ENCODE measurements around the gene SRC. TPM values are rescaled to one million over a fixed set of nuclear protein-coding genes. Genes with fewer than 3 reads are reported as not detected.

The SRC gene
- total RNA-seq, 1 experiment from 2014 or later: 42.3 TPM

DNA sequence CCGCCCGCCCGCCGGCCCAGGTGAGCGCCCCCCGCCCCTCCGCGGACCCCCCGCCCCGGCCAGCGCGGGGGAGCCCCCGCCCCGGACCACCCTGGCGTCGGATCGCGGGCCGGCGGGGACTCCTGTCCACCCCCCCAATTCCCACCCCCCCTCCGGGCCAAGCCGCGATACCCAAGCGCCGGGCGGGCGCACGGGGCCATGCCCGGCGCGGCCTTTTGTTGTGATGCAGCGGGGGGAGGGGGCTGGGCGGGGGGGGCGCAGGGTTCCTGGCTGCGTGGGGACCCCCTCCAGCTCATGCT, 245 bp downstream of the SRC start:
- BruUV-seq (replicated peaks): no TSS peak
- Histone ChIP-seq H3K4me2 (ENCODE audit: low read length) (peak overlapping the region; percentile 93), H3K36me3 (ENCODE audit: control insufficient read depth in 1 of 2, insufficient read depth in 2 of 2, low read length in 2 of 2) (peaks cover 0 to 3% of the 10 kb centered on the region in 2 experiments; a peak in 1 of 4 replicates), H3K79me2 (ENCODE audit: insufficient read depth, low read length) (peaks cover 55% of the 10 kb centered on the region), H3K27ac (ENCODE audit: low read depth, low read length) (no peak overlapping the region; the same call in 1 of the 2 replicates), H3K9ac (ENCODE audit: low read length) (peak overlapping the region; percentile 71), H3K4me1 (ENCODE audit: control insufficient read depth in 1 of 2, insufficient read depth in 2 of 2, low read length in 2 of 2) (peaks cover 28 to 57% of the 10 kb centered on the region in 2 experiments), H3K27me3 (ENCODE audit: insufficient read depth, low read length) (no peaks in the 10 kb centered on the region), H3K9me2 (ENCODE audit: insufficient read depth) (no peaks in the 10 kb centered on the region), H4K20me1 (ENCODE audit: insufficient read depth) (no peaks in the 10 kb centered on the region), H2AFZ (ENCODE audit: low read depth, low read length, poor library complexity, severe bottlenecking) (no peak overlapping the region), H3K4me3 (replicated peaks in 1 of 2; ENCODE audit: low read depth in 1 of 2, low read length in 2 of 2) (peak overlapping the region; percentile 59 to 70), H3K9me3 (ENCODE audit: control insufficient read depth in 1 of 2, insufficient read depth in 1 of 2, low read depth in 1 of 2, low read length in 2 of 2) (no peaks in the 10 kb centered on the region)
- DNase-seq (ENCODE audit: low read depth, low spot score): no peak
- CTCF ChIA-PET: no interaction called here
- peak; percentile 40 for ATAC-seq
- POLR2A ChIA-PET: interaction anchor here (1.9 to 2.0 kb wide), 2 partner anchors 33 to 57 kb away, joined by 6 to 7 read pairs; partner anchors contain the start of gene MANBAL
- TF ChIP-seq FOSL1 (IDR thresholded peaks at IDR 0.05; ENCODE audit: low read depth): no peak
- TF ChIP-seq ZFX (IDR thresholded peaks at IDR 0.05): peak; percentile 64
- intact Hi-C loops (cut with micrococcal nuclease): no loop called here
- RAD21 ChIA-PET (ENCODE audit: low non-redundant PET in 1 of 2, low total read pairs in 2 of 2, uncharacterized antibody in 2 of 2, unreplicated experiment in 2 of 2): interaction anchor here in 1 of 2 experiments (0.6 kb wide), 1 partner anchor 122 kb away, joined by 3 read pairs; no protein-coding TSS in a partner anchor

DNA sequence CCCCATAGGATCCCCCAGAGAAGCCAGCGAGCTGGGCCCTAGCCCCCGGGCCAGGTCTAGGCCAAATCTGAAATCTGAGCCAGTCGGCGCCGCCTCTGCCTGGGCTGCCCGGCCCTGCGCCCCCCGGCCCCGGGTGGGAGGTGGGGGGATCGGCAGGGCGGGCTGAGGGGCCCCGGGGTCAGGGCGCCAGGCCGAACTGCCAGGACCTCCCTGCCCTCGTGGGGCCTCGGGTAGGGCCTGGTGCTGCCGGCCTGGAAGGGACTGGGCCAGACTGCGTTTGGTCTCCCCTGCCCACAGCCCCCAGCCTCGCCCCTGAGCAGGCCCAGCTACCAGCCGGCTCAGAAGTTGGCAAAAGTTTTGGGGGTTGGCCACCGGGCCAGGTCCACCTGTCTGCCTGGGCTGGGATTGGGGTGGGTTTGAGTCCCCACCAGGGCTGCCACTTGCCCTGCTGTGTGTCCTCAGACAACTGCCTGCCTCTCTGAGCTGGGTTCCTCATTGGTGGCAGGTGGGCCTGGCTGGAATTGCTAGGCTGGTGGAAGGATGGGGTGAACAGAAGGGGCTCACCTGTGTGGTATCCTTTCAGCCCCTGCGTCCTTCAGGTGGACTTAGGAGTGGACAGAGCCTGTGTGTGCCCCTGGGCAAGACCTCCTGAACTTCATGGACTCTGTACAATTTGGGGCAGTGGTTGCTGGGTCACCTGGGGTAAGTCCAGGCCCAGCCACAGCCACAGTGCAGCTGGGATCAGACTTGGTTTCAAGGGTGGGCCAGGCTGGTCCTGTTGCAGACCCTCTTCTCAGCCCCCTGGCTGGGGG, 801 bp downstream of the SRC start:
- H3K4me1 ChIP-seq (ENCODE audit: control insufficient read depth in 1 of 2, insufficient read depth in 2 of 2, low read length in 2 of 2): peaks cover 28 to 57% of the 10 kb centered on the region in 2 experiments
- ChIA-PET POLR2A (interaction anchor here (1.9 to 2.0 kb wide), 2 partner anchors 32 to 58 kb away, joined by 6 to 7 read pairs; partner anchors contain the start of gene MANBAL), RAD21 (ENCODE audit: low non-redundant PET in 1 of 2, low total read pairs in 2 of 2, uncharacterized antibody in 2 of 2, unreplicated experiment in 2 of 2) (interaction anchor here in 1 of 2 experiments (0.6 kb wide), 1 partner anchor 121 kb away, joined by 3 read pairs; no protein-coding TSS in a partner anchor), CTCF (no interaction called here)
- peak overlapping the region; percentile 29; the same call in 1 of the 2 replicates for H3K27ac ChIP-seq (ENCODE audit: low read depth, low read length)
- H2AFZ ChIP-seq (ENCODE audit: low read depth, low read length, poor library complexity, severe bottlenecking): no peak overlapping the region
- no peaks in the 10 kb centered on the region for H3K9me2 ChIP-seq (ENCODE audit: insufficient read depth)
- H3K4me2 ChIP-seq (ENCODE audit: low read length): peak overlapping the region; percentile 93
- ATAC-seq (peak; percentile 6), DNase-seq (ENCODE audit: low read depth, low spot score) (no peak)
- peak overlapping the region; percentile 71 for H3K9ac ChIP-seq (ENCODE audit: low read length)
- intact Hi-C loops (cut with micrococcal nuclease): no loop called here
- peaks cover 0 to 3% of the 10 kb centered on the region in 2 experiments; a peak in 1 of 4 replicates for H3K36me3 ChIP-seq (ENCODE audit: control insufficient read depth in 1 of 2, insufficient read depth in 2 of 2, low read length in 2 of 2)
- H3K27me3 ChIP-seq (ENCODE audit: insufficient read depth, low read length): no peaks in the 10 kb centered on the region
- H4K20me1 ChIP-seq (ENCODE audit: insufficient read depth): no peaks in the 10 kb centered on the region
- H3K9me3 ChIP-seq (ENCODE audit: control insufficient read depth in 1 of 2, insufficient read depth in 1 of 2, low read depth in 1 of 2, low read length in 2 of 2): no peaks in the 10 kb centered on the region
- peak overlapping the region; percentile 59 to 70 for H3K4me3 ChIP-seq (replicated peaks in 1 of 2; ENCODE audit: low read depth in 1 of 2, low read length in 2 of 2)
- TF ChIP-seq POLR2A (IDR thresholded peaks at IDR 0.05; ENCODE audit: borderline replicate concordance, extremely low read depth, insufficient read depth, insufficient read length): no peak
- TF ChIP-seq ZFX (IDR thresholded peaks at IDR 0.05): peak; percentile 43; the same call in 1 of the 2 replicates
- no peak for TF ChIP-seq YY1 (IDR thresholded peaks at IDR 0.05; ENCODE audit: extremely low read depth, insufficient replicate concordance, low read depth, low read length)
- TF ChIP-seq POLR2AphosphoS5 (IDR thresholded peaks at IDR 0.05; ENCODE audit: low read depth, low read length): no peak
- TSS peak; percentile 48 for BruUV-seq (replicated peaks)
- peaks cover 60% of the 10 kb centered on the region for H3K79me2 ChIP-seq (ENCODE audit: insufficient read depth, low read length)

All from HCT116 (cell line).